ENCODE measurements around the gene DEPDC1B.

The DEPDC1B gene

DNA sequence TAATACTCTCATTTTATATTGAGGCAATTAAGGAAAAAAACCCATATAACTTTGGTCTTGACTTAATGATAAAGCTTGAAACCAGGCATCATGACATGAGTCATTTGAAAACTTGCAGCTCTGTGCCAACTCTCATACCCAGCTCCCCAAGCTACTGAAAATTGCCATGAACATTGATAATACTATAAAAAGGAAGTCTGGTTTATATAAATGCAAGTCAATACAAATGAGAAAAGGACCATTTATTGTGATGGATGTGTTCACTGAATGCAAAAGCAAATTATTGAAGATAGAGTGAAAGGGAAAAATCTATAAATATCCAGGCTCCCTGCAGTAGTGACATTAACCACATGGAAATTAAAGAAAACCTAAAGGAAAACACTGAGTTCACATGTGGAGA is 116.3 kb downstream of the DEPDC1B start (continued):
- TF ChIP-seq, protein P1, sequence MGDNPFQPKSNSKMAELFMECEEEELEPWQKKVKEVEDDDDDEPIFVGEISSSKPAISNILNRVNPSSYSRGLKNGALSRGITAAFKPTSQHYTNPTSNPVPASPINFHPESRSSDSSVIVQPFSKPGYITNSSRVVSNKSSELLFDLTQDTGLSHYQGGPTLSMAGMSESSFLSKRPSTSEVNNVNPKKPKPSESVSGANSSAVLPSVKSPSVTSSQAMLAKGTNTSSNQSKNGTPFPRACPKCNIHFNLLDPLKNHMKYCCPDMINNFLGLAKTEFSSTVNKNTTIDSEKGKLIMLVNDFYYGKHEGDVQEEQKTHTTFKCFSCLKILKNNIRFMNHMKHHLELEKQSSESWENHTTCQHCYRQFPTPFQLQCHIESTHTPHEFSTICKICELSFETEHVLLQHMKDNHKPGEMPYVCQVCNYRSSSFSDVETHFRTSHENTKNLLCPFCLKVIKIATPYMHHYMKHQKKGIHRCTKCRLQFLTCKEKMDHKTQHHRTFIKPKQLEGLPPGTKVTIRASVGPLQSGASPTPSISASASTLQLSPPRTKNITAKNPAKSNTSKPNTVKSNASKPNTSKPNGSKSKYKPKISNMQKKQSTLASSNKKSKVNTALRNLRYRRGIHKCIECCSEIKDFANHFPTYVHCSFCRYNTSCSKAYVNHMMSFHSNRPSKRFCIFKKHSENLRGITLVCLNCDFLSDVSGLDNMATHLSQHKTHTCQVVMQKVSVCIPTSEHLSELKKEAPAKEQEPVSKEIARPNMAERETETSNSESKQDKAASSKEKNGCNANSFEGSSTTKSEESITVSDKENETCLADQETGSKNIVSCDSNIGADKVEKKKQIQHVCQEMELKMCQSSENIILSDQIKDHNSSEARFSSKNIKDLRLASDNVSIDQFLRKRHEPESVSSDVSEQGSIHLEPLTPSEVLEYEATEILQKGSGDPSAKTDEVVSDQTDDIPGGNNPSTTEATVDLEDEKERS (tag by site-specific recombination; IDR thresholded peaks at IDR 0.05) = no peak
- no peak for TF ChIP-seq HOXD13 (CRISPR knock-in tag; IDR thresholded peaks at IDR 0.05; ENCODE audit: borderline replicate concordance)
- TF ChIP-seq KLF9 (tag by site-specific recombination; IDR thresholded peaks at IDR 0.05; ENCODE audit: low read depth) = no peak

DNA sequence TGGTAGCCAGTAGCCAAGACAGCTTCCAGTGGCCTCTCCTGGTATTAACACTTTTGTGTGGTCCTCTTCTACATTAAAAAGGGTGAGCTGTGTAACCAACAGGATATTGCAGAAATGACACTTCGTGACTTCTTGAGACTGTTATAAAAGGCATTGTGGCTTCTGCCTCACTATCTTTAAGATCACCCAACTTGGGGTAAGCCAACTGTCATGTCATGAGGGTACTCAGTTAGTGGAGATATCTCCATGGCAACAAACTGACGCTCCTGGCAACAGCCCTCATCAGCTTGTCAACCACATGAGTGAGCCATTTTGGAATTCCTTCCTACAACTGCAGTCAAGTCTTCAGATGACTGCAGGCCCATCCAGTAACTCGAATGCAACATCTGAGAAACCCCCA is 121.7 kb downstream of the DEPDC1B start:
- Histone ChIP-seq H3K9me3 (ENCODE audit: control insufficient read depth, insufficient read depth, low read depth, low read length) (no peaks in the 10 kb centered on the region), H3K36me3 (ENCODE audit: control insufficient read depth in 2 of 2, insufficient read depth in 1 of 2, low read length in 2 of 2) (no peaks in the 10 kb centered on the region), H3K4me3 (ENCODE audit: low read depth, low read length) (no peak overlapping the region), H3K4me1 (ENCODE audit: control insufficient read depth, insufficient read depth, low read length) (no peaks in the 10 kb centered on the region), H3K27ac (ENCODE audit: extremely low read depth, low read depth, low read length) (no peak overlapping the region)
- ChIA-PET POLR2A (no interaction called here), CTCF (interaction anchor here (0.5 kb wide), 1 partner anchor 354 kb away, joined by 3 read pairs; no protein-coding TSS in a partner anchor)
- TF ChIP-seq, protein P2, sequence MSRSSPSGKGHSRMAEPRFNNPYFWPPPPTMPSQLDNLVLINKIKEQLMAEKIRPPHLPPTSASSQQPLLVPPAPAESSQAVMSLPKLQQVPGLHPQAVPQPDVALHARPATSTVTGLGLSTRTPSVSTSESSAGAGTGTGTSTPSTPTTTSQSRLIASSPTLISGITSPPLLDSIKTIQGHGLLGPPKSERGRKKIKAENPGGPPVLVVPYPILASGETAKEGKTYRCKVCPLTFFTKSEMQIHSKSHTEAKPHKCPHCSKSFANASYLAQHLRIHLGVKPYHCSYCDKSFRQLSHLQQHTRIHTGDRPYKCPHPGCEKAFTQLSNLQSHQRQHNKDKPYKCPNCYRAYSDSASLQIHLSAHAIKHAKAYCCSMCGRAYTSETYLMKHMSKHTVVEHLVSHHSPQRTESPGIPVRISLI (tag by site-specific recombination; IDR thresholded peaks at IDR 0.05) = no peak
- TF ChIP-seq ZNF155 (tag by site-specific recombination; IDR thresholded peaks at IDR 0.05) = no peak
- TF ChIP-seq, protein P3, sequence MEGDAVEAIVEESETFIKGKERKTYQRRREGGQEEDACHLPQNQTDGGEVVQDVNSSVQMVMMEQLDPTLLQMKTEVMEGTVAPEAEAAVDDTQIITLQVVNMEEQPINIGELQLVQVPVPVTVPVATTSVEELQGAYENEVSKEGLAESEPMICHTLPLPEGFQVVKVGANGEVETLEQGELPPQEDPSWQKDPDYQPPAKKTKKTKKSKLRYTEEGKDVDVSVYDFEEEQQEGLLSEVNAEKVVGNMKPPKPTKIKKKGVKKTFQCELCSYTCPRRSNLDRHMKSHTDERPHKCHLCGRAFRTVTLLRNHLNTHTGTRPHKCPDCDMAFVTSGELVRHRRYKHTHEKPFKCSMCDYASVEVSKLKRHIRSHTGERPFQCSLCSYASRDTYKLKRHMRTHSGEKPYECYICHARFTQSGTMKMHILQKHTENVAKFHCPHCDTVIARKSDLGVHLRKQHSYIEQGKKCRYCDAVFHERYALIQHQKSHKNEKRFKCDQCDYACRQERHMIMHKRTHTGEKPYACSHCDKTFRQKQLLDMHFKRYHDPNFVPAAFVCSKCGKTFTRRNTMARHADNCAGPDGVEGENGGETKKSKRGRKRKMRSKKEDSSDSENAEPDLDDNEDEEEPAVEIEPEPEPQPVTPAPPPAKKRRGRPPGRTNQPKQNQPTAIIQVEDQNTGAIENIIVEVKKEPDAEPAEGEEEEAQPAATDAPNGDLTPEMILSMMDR (tag by site-specific recombination; IDR thresholded peaks at IDR 0.05) = no peak
- TF ChIP-seq MEIS1 (CRISPR knock-in tag; IDR thresholded peaks at IDR 0.05; ENCODE audit: borderline replicate concordance) = no peak
- no peak for TF ChIP-seq ZBTB17 (tag by site-specific recombination; IDR thresholded peaks at IDR 0.05)
- TF ChIP-seq ZBTB48 (tag by site-specific recombination; IDR thresholded peaks at IDR 0.05) = no peak
- TF ChIP-seq, protein P4, sequence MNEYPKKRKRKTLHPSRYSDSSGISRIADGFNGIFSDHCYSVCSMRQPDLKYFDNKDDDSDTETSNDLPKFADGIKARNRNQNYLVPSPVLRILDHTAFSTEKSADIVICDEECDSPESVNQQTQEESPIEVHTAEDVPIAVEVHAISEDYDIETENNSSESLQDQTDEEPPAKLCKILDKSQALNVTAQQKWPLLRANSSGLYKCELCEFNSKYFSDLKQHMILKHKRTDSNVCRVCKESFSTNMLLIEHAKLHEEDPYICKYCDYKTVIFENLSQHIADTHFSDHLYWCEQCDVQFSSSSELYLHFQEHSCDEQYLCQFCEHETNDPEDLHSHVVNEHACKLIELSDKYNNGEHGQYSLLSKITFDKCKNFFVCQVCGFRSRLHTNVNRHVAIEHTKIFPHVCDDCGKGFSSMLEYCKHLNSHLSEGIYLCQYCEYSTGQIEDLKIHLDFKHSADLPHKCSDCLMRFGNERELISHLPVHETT (tag by site-specific recombination; IDR thresholded peaks at IDR 0.05) = no peak
- no peak for TF ChIP-seq REPIN1 (tag by site-specific recombination; IDR thresholded peaks at IDR 0.05; ENCODE audit: low read depth)
- TF ChIP-seq SCRT2 (tag by site-specific recombination; IDR thresholded peaks at IDR 0.05) = no peak
- TF ChIP-seq, protein P5, sequence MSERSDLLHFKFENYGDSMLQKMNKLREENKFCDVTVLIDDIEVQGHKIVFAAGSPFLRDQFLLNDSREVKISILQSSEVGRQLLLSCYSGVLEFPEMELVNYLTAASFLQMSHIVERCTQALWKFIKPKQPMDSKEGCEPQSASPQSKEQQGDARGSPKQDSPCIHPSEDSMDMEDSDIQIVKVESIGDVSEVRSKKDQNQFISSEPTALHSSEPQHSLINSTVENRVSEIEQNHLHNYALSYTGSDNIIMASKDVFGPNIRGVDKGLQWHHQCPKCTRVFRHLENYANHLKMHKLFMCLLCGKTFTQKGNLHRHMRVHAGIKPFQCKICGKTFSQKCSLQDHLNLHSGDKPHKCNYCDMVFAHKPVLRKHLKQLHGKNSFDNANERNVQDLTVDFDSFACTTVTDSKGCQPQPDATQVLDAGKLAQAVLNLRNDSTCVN (tag by site-specific recombination; optimal IDR thresholded peaks at IDR 0.05) = no peak
- TF ChIP-seq, protein P6, sequence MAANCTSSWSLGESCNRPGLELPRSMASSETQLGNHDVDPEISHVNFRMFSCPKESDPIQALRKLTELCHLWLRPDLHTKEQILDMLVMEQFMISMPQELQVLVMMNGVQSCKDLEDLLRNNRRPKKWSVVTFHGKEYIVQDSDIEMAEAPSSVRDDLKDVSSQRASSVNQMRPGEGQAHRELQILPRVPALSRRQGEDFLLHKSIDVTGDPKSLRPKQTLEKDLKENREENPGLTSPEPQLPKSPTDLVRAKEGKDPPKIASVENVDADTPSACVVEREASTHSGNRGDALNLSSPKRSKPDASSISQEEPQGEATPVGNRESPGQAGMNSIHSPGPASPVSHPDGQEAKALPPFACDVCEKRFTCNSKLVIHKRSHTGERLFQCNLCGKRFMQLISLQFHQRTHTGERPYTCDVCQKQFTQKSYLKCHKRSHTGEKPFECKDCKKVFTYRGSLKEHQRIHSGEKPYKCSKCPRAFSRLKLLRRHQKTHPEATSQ (tag by site-specific recombination; IDR thresholded peaks at IDR 0.05) = no peak
- no peak for TF ChIP-seq ZNF140 (tag by site-specific recombination; IDR thresholded peaks at IDR 0.05)
- TF ChIP-seq ZNF248 (tag by site-specific recombination; IDR thresholded peaks at IDR 0.05) = no peak
- TF ChIP-seq ZBTB7A (tag by site-specific recombination; IDR thresholded peaks at IDR 0.05; ENCODE audit: low read depth) = no peak
- no peak for TF ChIP-seq ZNF354C (tag by site-specific recombination; IDR thresholded peaks at IDR 0.05; ENCODE audit: borderline replicate concordance, low read depth)
